ENCODE results near the gene ADAM12. TPM values are rescaled to one million over a fixed set of nuclear protein-coding genes. Genes with fewer than 3 reads are reported as not detected.

Gene ADAM12
- total and polyA plus RNA-seq, 9 of the 15 experiments (the other 6 are each of a cell fraction or from before 2014, with no cell fraction given), result not detected

DNA sequence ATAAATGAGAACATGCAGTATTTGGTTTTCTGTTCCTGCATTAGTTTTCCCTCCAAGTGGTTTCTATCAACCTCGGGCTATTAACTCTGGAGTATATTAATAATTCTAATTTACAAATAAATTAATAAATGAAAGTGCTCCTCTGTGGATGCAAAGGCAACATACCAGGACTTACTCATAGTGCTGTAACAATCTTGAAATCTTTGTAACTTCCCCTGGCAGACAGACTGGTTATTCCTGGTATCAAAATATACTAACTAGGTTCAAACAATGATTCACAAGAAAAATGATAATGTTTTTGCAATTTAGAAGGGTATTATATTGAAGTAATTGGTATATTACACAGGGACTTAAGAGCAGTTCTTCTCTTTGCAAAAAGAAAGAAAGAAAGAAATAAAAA, 314.7 kb downstream of the ADAM12 start (continued):
- no peak for TF ChIP-seq ZNF407 (IDR thresholded peaks at IDR 0.05; ENCODE audit: low read depth)

DNA sequence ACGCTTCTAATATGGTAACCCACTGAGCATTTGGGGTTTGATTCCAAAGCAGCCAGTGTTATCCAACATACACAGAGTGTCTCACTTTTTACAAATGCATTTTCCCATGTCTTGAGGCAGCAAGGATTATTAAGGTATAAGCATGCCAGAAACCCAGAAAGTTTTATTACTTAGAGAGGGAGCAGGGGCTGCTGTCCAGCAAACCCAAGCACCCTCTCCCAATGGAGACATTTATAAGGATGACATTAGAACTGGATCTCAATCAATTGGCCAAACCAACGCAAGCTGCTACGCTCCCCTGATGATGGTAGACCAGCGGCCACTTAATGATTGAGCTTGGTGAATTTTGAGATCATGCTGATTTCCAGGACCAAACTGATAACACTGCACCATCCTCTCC, 315.7 kb downstream of the ADAM12 start:
- Histone ChIP-seq H3K9ac (ENCODE audit: insufficient read depth in 1 of 2, low read depth in 2 of 2, low read length in 2 of 2) (no peak overlapping the region), H3K4me1 (replicated peaks in 1 of 2; ENCODE audit: control insufficient read depth in 2 of 2, insufficient read depth in 2 of 2, low read length in 2 of 2) (no peaks in the 10 kb centered on the region), H3K27me3 (ENCODE audit: control insufficient read depth in 2 of 2, insufficient read depth in 2 of 2, low read length in 2 of 2) (no peaks in the 10 kb centered on the region; a peak in 1 of 5 replicates), H3K4me2 (ENCODE audit: insufficient read depth, low read length) (no peak overlapping the region), H3K79me2 (ENCODE audit: control insufficient read depth, insufficient read depth, low read length) (no peaks in the 10 kb centered on the region), H3K27ac (ENCODE audit: extremely low read depth, low read depth, low read length) (no peak overlapping the region), H3K4me3 (no peak overlapping the region), H3K36me3 (ENCODE audit: control insufficient read depth, insufficient read depth, low read length) (no peaks in the 10 kb centered on the region), H2AFZ (ENCODE audit: low read depth, low read length) (no peak overlapping the region), H3K9me3 (replicated peaks; ENCODE audit: control insufficient read depth, insufficient read depth, low read depth, low read length) (no peaks in the 10 kb centered on the region), H4K20me1 (replicated peaks; ENCODE audit: control insufficient read depth, insufficient read depth, low read length) (no peaks in the 10 kb centered on the region), H3K9me1 (ENCODE audit: control insufficient read depth, insufficient read depth, low read length) (no peaks in the 10 kb centered on the region)
- DNase-seq (ENCODE audit: extremely low read depth in 1 of 4, low spot score in 3 of 4) (no peak), ATAC-seq (no peak), FAIRE-seq (no peak)
- 0% methylated on average over 4 of the region's 4 CpGs for WGBS (ENCODE audit: insufficient coverage, low coverage, missing lambda C conversion rate)
- POLR2A ChIA-PET, result interaction anchor here (0.6 kb wide), 1 partner anchor 612 kb away, joined by 3 read pairs; no protein-coding TSS in a partner anchor
- TF ChIP-seq JUND (IDR thresholded peaks at IDR 0.05; ENCODE audit: borderline replicate concordance, low read depth, low read length) (no peak), JUND (tag; IDR thresholded peaks at IDR 0.05; ENCODE audit: borderline replicate concordance, low read depth, low read length) (no peak), DMBX1 (CRISPR knock-in tag; IDR thresholded peaks at IDR 0.05; ENCODE audit: borderline replicate concordance) (no peak), PREB (CRISPR knock-in tag; IDR thresholded peaks at IDR 0.05) (no peak), E2F8 (IDR thresholded peaks at IDR 0.05; ENCODE audit: low read depth, partially characterized antibody) (no peak), OTX1 (CRISPR knock-in tag; IDR thresholded peaks at IDR 0.05) (no peak)
- intact Hi-C loops (cut with micrococcal nuclease) (no loop called here), in situ Hi-C loops (cut with MboI) (no loop called here)
- CTCF ChIA-PET (ENCODE audit: low intra/inter-chr PET ratio), result no interaction called here
- no TSS peak for BruUV-seq (replicated peaks)

All from K562 (cell line).